Immature natural killer cell (primary cell): ENCODE results near the gene ATP6V0D1. TPM values are rescaled to one million over a fixed set of nuclear protein-coding genes. Genes with fewer than 3 reads are reported as not detected.

Experiments
- DNase-seq, 3 donors: peaks; one replicate each; pipeline ENCODE4 v3.0.0; 2022; ENCODE audit warnings: mixed read lengths in 1 of 3
- H3K27ac Mint-ChIP-seq, 6 donors: one replicate each; pipeline ENCODE4 v1.8.0; 2020; ENCODE audit warnings: mixed read lengths in 6 of 6, mild to moderate bottlenecking in 5 of 6, inconsistent platforms in 4 of 6, moderate library complexity in 3 of 6
- H3K27me3 Mint-ChIP-seq, 3 donors: one replicate each; pipeline ENCODE4 v1.8.0; 2020 to 2021; ENCODE audit warnings: low read depth in 3 of 3, mild to moderate bottlenecking in 3 of 3, mixed read lengths in 3 of 3, moderate library complexity in 3 of 3, inconsistent platforms in 1 of 3
- H3K36me3 Mint-ChIP-seq, 3 donors: one replicate each; pipeline ENCODE4 v1.8.0; 2020; ENCODE audit warnings: mixed read lengths in 3 of 3, inconsistent platforms in 2 of 3, mild to moderate bottlenecking in 2 of 3
- H3K4me1 Mint-ChIP-seq, 2 donors: one replicate each; pipeline ENCODE4 v1.8.0; 2020; ENCODE audit warnings: inconsistent platforms in 2 of 2, mild to moderate bottlenecking in 2 of 2, mixed read lengths in 2 of 2, moderate library complexity in 1 of 2
- H3K4me3 Mint-ChIP-seq, 5 donors: one replicate each; pipeline ENCODE4 v1.8.0; 2020; ENCODE audit warnings: mild to moderate bottlenecking in 5 of 5, mixed read lengths in 5 of 5, inconsistent platforms in 3 of 5, moderate library complexity in 3 of 5
- H3K9me3 Mint-ChIP-seq, 6 donors: one replicate each; pipeline ENCODE4 v1.8.0; 2020; ENCODE audit warnings: mild to moderate bottlenecking in 6 of 6, mixed read lengths in 6 of 6, inconsistent platforms in 4 of 6, moderate library complexity in 3 of 6
- polyA plus RNA-seq, 3 donors: library from polyadenylated mRNA; unstranded; fragments of 300-500 nt; fragmentation: Illumina TruSeq; gene quantifications; one replicate each; pipeline ENCODE4 v1.2.3, GENCODE V29; 2021

The ATP6V0D1 gene
- polyA plus RNA-seq, result 100 to 1,000 TPM; 192 to 330 (median 205) TPM

- H3K36me3 Mint-ChIP-seq, result peaks cover 0 to 4% (median 0%) of the 10 kb centered on the region in 3 donors
- H3K4me1 Mint-ChIP-seq, result peaks cover 48 to 56% of the 10 kb centered on the region in 2 donors
- H3K4me3 Mint-ChIP-seq, result peak within 1 kb of the TSS; percentile 98 to 100 (median 99)
- DNase-seq, result peak; percentile 99
- H3K27me3 Mint-ChIP-seq, result peaks cover 9 to 19% (median 12%) of the 10 kb centered on the region in 3 donors
- no peaks in the 10 kb centered on the region for H3K9me3 Mint-ChIP-seq
- peak within 1 kb of the TSS; percentile 96 to 100 (median 100) for H3K27ac Mint-ChIP-seq
These were observed at the start of gene ATP6V0D1 for GRCh38 chr16:67480833-67481560. Gene ATP6V0D1, minus strand, starts transcription at chr16:67481157. Its CDS starts 71 bp downstream, at chr16:67481086.

GRCh38 chr16:67530013-67530939, 49.3 kb upstream of the ATP6V0D1 start:
- Mint-ChIP-seq H3K9me3 (no peaks in the 10 kb centered on the region), H3K27ac (peak overlapping the region; percentile 34 to 88 (median 82)), H3K27me3 (peaks cover 0 to 10% (median 4%) of the 10 kb centered on the region in 3 donors), H3K4me1 (peaks cover 20 to 24% of the 10 kb centered on the region in 2 donors), H3K36me3 (no peaks in the 10 kb centered on the region), H3K4me3 (peak overlapping the region; percentile 85 to 95 (median 87))
- DNase-seq, result peak; percentile 52 to 58 (median 57)

GRCh38 chr16:67529582-67530012, 48.6 kb upstream of the ATP6V0D1 start:
- H3K36me3 Mint-ChIP-seq, result no peaks in the 10 kb centered on the region
- H3K4me3 Mint-ChIP-seq, result peak overlapping the region; percentile 85 to 95 (median 87)
- H3K9me3 Mint-ChIP-seq, result no peaks in the 10 kb centered on the region
- peak overlapping the region in 5 of 6 donors; percentile 77 to 88 (median 83) for H3K27ac Mint-ChIP-seq
- H3K27me3 Mint-ChIP-seq, result peaks cover 0 to 10% (median 4%) of the 10 kb centered on the region in 3 donors
- H3K4me1 Mint-ChIP-seq, result peaks cover 20 to 24% of the 10 kb centered on the region in 2 donors
- DNase-seq, result no peak

- no peaks in the 10 kb centered on the region for H3K9me3 Mint-ChIP-seq
- peak in 1 of 3 donors; percentile 45 for DNase-seq
- H3K27ac Mint-ChIP-seq, result peak overlapping the region in 2 of 6 donors; percentile 65 to 87
- H3K27me3 Mint-ChIP-seq, result peaks cover 0 to 10% (median 5%) of the 10 kb centered on the region in 3 donors
- H3K36me3 Mint-ChIP-seq, result no peaks in the 10 kb centered on the region
- H3K4me3 Mint-ChIP-seq, result peak overlapping the region; percentile 85 to 95 (median 87)
- peaks cover 20 to 24% of the 10 kb centered on the region in 2 donors for H3K4me1 Mint-ChIP-seq
These were observed 48.1 kb upstream of the ATP6V0D1 start for GRCh38 chr16:67528870-67529581.

GRCh38 chr16:67528222-67528869, 47.4 kb upstream of the ATP6V0D1 start, which contains the start of gene RIPOR1:
Gene RIPOR1, plus strand, starts transcription at chr16:67528829. Its CDS starts 9,618 bp downstream, at chr16:67538447.
- no peaks in the 10 kb centered on the region for H3K9me3 Mint-ChIP-seq
- peaks cover 0 to 10% (median 6%) of the 10 kb centered on the region in 3 donors for H3K27me3 Mint-ChIP-seq
- peak within 1 kb of the TSS in 5 of 6 donors; percentile 77 to 88 (median 83) for H3K27ac Mint-ChIP-seq
- peak in 2 of 3 donors; percentile 36 to 41 for DNase-seq
- H3K4me1 Mint-ChIP-seq, result peaks cover 20 to 22% of the 10 kb centered on the region in 2 donors
- H3K36me3 Mint-ChIP-seq, result no peaks in the 10 kb centered on the region
- H3K4me3 Mint-ChIP-seq, result peak within 1 kb of the TSS; percentile 85 to 95 (median 87)

GRCh38 chr16:67526149-67526791, 45.3 kb upstream of the ATP6V0D1 start:
- no peak for DNase-seq
- no peaks in the 10 kb centered on the region for H3K9me3 Mint-ChIP-seq
- peak overlapping the region in 4 of 5 donors; percentile 2 to 64 (median 30) for H3K4me3 Mint-ChIP-seq
- H3K4me1 Mint-ChIP-seq, result peaks cover 21 to 26% of the 10 kb centered on the region in 2 donors
- H3K36me3 Mint-ChIP-seq, result no peaks in the 10 kb centered on the region
- H3K27ac Mint-ChIP-seq, result peak overlapping the region in 1 of 6 donors; percentile 31
- H3K27me3 Mint-ChIP-seq, result peaks cover 8 to 12% (median 9%) of the 10 kb centered on the region in 3 donors

- Mint-ChIP-seq H3K36me3 (no peaks in the 10 kb centered on the region), H3K4me1 (peaks cover 18 to 23% of the 10 kb centered on the region in 2 donors), H3K27me3 (peaks cover 10 to 13% (median 11%) of the 10 kb centered on the region in 3 donors), H3K27ac (no peak overlapping the region), H3K4me3 (no peak overlapping the region), H3K9me3 (no peaks in the 10 kb centered on the region)
- DNase-seq, result no peak
These were observed 44.4 kb upstream of the ATP6V0D1 start for GRCh38 chr16:67525176-67525860.

- H3K27ac Mint-ChIP-seq, result peak overlapping the region; percentile 98 to 99 (median 98)
- no peaks in the 10 kb centered on the region for H3K9me3 Mint-ChIP-seq
- DNase-seq, result peak; percentile 92 to 95 (median 93)
- H3K36me3 Mint-ChIP-seq, result no peaks in the 10 kb centered on the region
- peaks cover 24 to 33% of the 10 kb centered on the region in 2 donors for H3K4me1 Mint-ChIP-seq
- H3K4me3 Mint-ChIP-seq, result peak overlapping the region; percentile 92 to 96 (median 94)
- peaks cover 4 to 10% (median 10%) of the 10 kb centered on the region in 3 donors for H3K27me3 Mint-ChIP-seq
These were observed 40.3 kb upstream of the ATP6V0D1 start for GRCh38 chr16:67521095-67521804.

GRCh38 chr16:67519242-67519641, 38.3 kb upstream of the ATP6V0D1 start:
- peaks cover 4 to 10% (median 10%) of the 10 kb centered on the region in 3 donors for H3K27me3 Mint-ChIP-seq
- peaks cover 29 to 38% of the 10 kb centered on the region in 2 donors for H3K4me1 Mint-ChIP-seq
- peak overlapping the region in 2 of 5 donors; percentile 15 to 22 for H3K4me3 Mint-ChIP-seq
- DNase-seq, result no peak
- peak overlapping the region in 2 of 6 donors; percentile 26 to 85 for H3K27ac Mint-ChIP-seq
- no peaks in the 10 kb centered on the region for H3K36me3 Mint-ChIP-seq
- H3K9me3 Mint-ChIP-seq, result no peaks in the 10 kb centered on the region

GRCh38 chr16:67518676-67519075, 37.7 kb upstream of the ATP6V0D1 start:
- DNase-seq, result no peak
- Mint-ChIP-seq H3K36me3 (no peaks in the 10 kb centered on the region), H3K4me3 (peak overlapping the region; percentile 35 to 61 (median 54)), H3K27ac (peak overlapping the region in 5 of 6 donors; percentile 49 to 86 (median 80)), H3K4me1 (peaks cover 32 to 39% of the 10 kb centered on the region in 2 donors), H3K27me3 (peaks cover 4 to 10% (median 8%) of the 10 kb centered on the region in 3 donors), H3K9me3 (no peaks in the 10 kb centered on the region)
